Nephron progenitor cell (in vitro differentiated cells): ENCODE measurements around the gene TPCN2.

Source experiments
- DNase-seq: peaks from one replicate; pipeline ENCODE4 v3.0.0; 2021
- H3K27ac Mint-ChIP-seq: 2 replicates; pipeline ENCODE4 v1.8.0; 2021; ENCODE audit warnings: mild to moderate bottlenecking, moderate library complexity, mixed read lengths
- H3K27me3 Mint-ChIP-seq: 2 replicates; pipeline ENCODE4 v1.8.0; 2021; ENCODE audit warnings: mild to moderate bottlenecking, low read depth, mixed read lengths; ENCODE audit not compliant: poor library complexity
- H3K36me3 Mint-ChIP-seq: 2 replicates; pipeline ENCODE4 v1.8.0; 2021; ENCODE audit warnings: low read depth, mixed read lengths
- H3K4me1 Mint-ChIP-seq: 2 replicates; pipeline ENCODE4 v1.8.0; 2021; ENCODE audit warnings: mixed read lengths
- H3K4me3 Mint-ChIP-seq: 2 replicates; pipeline ENCODE4 v1.8.0; 2021; ENCODE audit warnings: mild to moderate bottlenecking, moderate library complexity, mixed read lengths
- H3K9me3 Mint-ChIP-seq: 2 replicates; pipeline ENCODE4 v1.8.0; 2021; ENCODE audit warnings: mild to moderate bottlenecking, moderate library complexity, mixed read lengths
- TF ChIP-seq, protein P1 (sequence below): fragments of 200-600 bp; sonication (generic); IDR thresholded peaks from 2 replicates; pipeline ENCODE4 v1.5.0; 2021; ENCODE audit warnings: antibody characterized with exemption

The TPCN2 gene

DNA sequence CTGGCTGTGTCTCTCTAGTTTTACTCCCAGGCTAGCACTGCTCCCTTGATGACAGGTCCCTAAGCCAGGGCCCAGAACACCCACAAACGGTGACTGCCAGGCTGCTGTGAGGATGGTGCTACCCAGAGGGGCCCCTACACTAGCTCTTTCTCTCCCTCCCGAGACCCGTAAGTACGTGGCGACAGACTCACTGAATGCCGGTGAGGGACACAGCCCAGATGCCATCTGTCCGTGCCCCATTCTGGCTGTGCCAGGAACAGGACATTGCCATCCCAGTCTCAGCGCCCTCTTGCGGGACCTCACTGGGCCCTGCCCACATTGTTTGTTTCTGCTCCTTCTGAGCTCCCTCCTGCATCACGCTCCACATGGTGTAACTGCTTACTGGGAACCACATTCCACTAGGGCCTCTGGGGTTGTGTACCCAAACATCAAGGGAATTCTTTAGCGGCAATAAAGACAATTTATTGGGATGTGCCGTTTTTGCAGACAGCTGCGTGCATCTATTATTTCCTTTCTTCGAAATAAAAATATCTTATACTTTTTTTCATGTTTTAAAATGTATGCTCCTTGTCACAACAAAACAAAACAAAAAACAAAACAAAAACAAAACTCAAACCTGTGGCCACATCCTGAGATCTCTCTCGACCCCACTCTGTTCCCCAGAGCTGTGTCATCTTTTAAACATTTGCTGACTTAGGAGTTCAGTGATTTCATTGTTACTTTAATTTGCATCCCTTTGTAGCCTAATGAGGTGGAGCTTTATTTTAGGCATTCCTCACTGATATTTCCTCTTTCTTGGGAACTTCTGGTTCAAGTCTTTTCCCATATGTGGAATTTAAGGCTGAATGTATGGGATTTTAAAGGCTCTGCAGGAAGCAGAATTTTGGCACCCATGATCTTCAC, 4.4 kb upstream of the TPCN2 start:
- peaks cover 62% of the 10 kb centered on the region for H3K4me1 Mint-ChIP-seq
- H3K27ac Mint-ChIP-seq: peak overlapping the region; percentile 40
- H3K36me3 Mint-ChIP-seq: no peaks in the 10 kb centered on the region
- TF ChIP-seq, protein P1, sequence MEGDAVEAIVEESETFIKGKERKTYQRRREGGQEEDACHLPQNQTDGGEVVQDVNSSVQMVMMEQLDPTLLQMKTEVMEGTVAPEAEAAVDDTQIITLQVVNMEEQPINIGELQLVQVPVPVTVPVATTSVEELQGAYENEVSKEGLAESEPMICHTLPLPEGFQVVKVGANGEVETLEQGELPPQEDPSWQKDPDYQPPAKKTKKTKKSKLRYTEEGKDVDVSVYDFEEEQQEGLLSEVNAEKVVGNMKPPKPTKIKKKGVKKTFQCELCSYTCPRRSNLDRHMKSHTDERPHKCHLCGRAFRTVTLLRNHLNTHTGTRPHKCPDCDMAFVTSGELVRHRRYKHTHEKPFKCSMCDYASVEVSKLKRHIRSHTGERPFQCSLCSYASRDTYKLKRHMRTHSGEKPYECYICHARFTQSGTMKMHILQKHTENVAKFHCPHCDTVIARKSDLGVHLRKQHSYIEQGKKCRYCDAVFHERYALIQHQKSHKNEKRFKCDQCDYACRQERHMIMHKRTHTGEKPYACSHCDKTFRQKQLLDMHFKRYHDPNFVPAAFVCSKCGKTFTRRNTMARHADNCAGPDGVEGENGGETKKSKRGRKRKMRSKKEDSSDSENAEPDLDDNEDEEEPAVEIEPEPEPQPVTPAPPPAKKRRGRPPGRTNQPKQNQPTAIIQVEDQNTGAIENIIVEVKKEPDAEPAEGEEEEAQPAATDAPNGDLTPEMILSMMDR: peak; percentile 32
- peak; percentile 66 for DNase-seq
- no peaks in the 10 kb centered on the region for H3K27me3 Mint-ChIP-seq
- peak overlapping the region; percentile 35 for H3K4me3 Mint-ChIP-seq
- H3K9me3 Mint-ChIP-seq: peaks cover 3% of the 10 kb centered on the region

DNA sequence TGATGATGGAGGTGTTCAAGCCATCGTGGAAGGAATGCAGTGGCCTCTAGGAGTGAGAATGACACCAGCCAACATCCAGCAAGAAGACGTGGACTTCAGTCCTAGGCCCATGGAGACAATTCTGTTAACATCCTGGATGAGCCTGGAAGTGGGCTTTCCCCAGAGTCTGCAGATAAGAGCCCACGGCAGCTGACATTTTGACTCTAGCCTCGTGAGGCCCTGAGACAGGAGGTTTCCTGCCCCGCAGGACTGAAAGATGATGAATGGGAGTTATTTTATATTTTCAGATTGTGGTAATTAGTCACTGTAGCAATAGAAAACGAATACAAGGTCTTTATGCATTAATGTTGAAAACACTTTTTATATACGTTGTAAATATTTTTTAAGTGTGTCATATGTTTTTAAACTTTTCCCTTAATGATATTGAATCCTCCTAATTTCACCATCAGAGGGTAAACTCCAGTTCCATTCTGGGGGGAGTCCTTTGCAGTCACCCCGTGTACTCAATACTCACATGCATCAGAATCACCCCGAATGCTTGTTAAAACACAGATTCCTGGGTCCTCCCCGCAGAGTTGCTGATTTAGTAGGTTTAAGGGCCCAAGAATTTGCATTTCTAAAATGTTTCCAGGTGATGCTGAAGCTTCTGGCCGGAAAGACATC, 570 bp upstream of the TPCN2 start:
- Mint-ChIP-seq H3K36me3 (no peaks in the 10 kb centered on the region), H3K27ac (no peak overlapping the region), H3K27me3 (no peaks in the 10 kb centered on the region), H3K4me3 (peak overlapping the region; percentile 68), H3K9me3 (no peaks in the 10 kb centered on the region), H3K4me1 (peaks cover 58% of the 10 kb centered on the region)
- TF ChIP-seq, protein P1: no peak
- DNase-seq: no peak

DNA sequence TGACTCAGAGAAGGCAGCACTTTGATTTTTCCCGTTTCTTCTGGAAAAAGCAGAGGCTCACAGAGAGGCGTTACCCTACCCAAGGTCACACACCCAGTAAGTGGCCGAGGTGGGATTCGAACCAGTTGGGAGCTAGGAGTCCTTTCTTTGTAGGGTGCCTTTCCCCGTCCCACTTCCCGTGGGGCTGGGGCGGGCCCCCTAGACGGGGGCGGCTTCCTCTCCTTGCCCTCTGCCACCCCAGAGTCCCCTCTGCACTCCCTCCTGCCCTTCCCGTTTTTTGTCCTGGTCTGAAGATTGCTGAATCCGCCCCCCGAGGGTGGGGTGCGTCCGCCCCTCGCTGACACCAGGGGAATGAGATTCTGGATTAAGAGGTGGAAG, 747 bp downstream of the TPCN2 start:
- Mint-ChIP-seq H3K27me3 (no peaks in the 10 kb centered on the region), H3K4me1 (peaks cover 52% of the 10 kb centered on the region), H3K36me3 (no peaks in the 10 kb centered on the region), H3K27ac (no peak overlapping the region), H3K4me3 (peak overlapping the region; percentile 80), H3K9me3 (no peaks in the 10 kb centered on the region)
- DNase-seq: no peak
- TF ChIP-seq, protein P1: no peak

DNA sequence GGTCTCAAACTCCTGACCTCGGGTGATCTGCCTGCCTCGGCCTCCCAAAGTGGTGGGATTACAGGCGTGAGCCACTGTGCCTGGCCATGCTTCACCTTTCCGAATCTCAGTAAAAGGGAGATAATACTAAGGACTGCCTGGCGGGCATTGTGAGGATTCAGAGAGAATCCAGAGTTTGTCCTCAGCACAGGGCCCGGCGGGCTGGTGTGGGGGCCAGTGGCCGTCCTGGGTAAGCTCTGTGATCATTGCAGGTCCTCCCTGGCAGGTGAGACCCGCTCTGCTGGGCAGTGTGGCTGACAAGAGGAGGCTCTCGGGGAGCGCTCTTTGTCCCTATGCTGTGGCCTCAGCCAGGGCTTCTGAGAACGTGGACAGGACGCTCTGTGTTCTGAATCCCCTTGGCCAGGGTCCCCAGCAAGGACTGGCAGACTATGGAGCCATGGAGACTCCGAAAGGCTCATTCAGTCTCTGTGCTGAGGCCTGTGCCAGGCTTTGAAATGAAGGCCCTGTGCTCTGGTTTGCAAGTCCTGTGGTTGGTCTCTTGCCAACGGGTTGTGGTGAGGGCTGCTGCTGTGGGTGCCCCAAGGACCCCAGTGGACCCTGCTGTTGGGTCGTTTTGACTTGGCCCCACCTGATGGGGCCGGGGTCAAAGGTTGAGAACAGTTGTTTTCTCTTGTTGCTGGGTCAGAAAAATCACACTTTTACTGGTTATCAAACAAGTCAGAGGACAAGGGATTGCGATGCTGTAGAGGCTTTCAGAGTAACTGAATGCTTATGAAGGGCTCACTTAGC, 2.1 kb downstream of the TPCN2 start:
- Mint-ChIP-seq H3K4me3 (peak overlapping the region; percentile 80), H3K9me3 (no peaks in the 10 kb centered on the region), H3K27me3 (no peaks in the 10 kb centered on the region), H3K4me1 (peaks cover 45% of the 10 kb centered on the region), H3K27ac (no peak overlapping the region), H3K36me3 (peaks cover 4% of the 10 kb centered on the region)
- no peak for DNase-seq
- TF ChIP-seq, protein P1: no peak

DNA sequence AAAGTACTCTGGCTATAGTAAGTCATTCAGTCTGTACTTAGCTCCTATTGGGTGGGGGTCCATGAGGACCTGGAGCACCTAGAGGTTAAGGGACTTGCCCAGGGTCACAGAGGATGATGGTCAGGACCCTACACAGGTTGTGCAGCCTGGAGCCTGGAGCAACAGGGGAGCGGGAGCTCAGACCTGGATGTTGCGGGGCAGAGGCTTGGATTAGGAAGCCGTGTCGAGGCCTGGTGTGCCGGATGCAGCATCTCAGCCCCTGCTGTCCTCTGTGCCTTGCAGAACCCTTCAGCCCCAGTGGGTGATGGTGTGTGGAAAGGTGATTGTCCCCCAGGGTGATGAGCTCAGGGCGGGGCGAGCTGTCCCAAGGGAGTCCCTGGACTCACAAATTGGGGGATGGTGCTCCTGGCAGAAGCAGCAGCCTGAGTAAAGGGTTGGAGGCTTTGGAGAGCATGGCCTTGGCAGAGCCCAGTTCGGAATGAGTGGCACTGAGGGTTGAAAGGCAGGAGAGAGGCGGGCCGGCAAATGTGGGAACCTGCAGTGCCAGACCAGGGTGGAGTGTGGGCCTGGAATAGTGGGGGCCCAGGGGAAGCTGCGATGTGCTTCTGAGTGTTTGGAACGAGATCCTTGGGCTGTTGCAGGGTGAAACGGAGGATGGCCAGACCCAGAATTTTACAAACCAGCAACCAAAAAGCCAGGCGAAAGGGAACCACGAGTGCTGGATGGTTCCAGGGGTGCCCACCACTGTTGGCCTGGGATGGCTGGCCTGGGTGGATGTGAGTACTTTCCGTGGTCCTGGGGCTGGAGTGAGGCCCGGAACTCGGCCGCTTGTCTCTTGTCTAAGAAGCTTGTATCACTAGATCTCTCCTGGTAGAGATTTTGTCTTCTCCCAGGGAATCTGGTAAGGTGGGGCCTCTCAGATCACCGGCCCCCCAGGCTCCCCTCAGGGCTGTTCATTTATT, 2.9 kb downstream of the TPCN2 start:
- H3K27ac Mint-ChIP-seq: peak overlapping the region; percentile 71
- peaks cover 8% of the 10 kb centered on the region for H3K36me3 Mint-ChIP-seq
- H3K4me1 Mint-ChIP-seq: peaks cover 48% of the 10 kb centered on the region
- H3K9me3 Mint-ChIP-seq: no peaks in the 10 kb centered on the region
- H3K4me3 Mint-ChIP-seq: no peak overlapping the region
- TF ChIP-seq, protein P1: no peak
- DNase-seq: no peak
- H3K27me3 Mint-ChIP-seq: no peaks in the 10 kb centered on the region
